Hematopoietic multipotent progenitor cell treated with erythropoietin and hydrocortisone succinate and interleukin-3 and kit ligand, for 4 days (in vitro differentiated cells): ENCODE results near the gene GIMAP6.

Experiments
- DNase-seq: peaks from one replicate; pipeline ENCODE4 v3.0.0-alpha.2; 2015

Gene GIMAP6

DNA sequence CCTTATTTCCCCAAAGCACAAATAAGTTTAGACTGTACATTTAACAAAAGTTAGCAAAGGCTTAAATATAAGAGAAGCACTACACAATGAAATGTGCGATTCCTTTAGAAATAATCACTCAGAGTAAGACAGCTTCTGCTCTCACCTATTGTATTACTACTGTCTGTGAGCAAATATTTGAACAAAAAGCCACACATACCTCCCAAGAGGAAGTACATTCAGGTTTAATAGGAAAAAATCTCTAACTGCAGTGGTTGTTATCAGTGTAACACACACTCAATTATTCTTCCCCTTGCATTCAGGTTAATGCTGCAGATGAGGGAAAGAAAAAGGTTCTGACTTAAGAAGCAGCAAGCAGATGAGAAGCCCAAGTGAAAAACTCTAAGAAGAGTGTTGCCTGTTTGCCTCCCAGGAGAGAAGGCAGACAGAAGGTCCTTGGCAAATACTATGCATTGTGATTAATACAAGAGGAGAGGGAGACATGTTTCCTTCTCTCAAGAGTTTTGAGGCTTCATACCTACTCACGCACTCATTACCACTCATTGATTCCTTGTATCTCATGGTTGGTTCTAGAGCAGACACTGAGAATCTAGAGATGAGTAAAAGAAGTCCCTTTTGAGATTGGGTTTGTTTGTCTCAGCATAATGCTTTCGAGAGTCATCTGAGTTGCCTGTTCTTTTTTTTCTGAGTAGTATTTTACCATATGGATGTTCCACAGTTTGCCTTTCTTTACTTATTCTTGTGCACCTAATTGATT is 51.4 kb downstream of the GIMAP6 start:
- DNase-seq, result peak; percentile 56

DNA sequence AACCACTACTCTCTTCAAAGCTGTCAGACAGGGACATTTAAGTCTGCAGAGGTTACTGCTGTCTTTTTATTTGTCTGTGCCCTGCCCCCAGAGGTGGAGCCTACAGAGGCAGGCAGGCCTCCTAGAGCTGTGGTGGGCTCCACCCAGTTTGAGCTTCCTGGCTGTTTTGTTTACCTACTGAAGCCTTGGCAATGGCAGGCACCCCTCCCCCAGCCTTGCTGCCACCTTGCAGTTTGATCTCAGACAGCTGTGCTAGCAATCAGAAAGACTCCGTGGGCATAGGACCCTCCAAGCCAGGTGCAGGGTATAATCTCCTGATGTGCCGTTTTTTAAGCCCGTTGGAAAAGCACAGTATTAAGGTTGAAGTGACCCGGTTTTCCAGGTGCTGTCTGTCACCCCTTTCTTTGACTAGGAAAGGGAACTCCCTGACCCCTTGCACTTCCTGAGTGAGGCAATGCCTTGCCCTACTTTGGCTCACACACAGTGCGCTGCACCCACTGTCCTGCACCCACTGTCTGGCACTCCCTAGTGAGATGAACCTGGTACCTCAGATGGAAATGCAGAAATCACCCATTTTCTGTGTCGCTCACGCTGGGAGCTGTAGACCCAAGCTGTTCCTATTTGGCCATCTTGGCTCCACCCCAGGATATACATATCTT is 52.1 kb downstream of the GIMAP6 start:
- DNase-seq, result peak; percentile 33
